ENCODE results near the gene RNU6-8. TPM values are rescaled to one million over a fixed set of nuclear protein-coding genes. Genes with fewer than 3 reads are reported as not detected.

The RNU6-8 gene
- polyA plus RNA-seq, 4 donors = not detected

GRCh38 chr14:32205984-32206383 is 2.9 kb upstream of the RNU6-8 start:
- DNase-seq (ENCODE audit: low read depth in 4 of 4, low spot score in 2 of 4) = no peak

DNA sequence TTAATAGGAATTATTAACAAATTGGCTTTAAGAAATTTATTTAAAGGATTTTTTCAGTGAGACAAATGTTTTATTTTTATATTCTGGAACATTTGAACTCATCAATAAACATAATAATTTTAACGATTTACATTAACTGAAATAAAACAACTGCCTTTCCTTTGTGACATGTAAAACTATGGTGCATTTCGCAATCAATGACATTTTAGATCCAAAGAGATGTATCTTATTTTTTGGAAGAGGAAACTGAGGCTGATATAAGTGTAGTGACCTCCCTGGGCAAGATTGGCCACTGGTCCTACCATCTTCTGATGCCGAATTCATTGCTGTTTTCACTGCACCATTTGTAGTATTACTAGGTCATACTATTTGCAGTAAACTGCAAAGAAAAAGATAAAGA is 2.5 kb upstream of the RNU6-8 start:
- DNase-seq (ENCODE audit: low read depth in 4 of 4, low spot score in 2 of 4) = no peak

DNA sequence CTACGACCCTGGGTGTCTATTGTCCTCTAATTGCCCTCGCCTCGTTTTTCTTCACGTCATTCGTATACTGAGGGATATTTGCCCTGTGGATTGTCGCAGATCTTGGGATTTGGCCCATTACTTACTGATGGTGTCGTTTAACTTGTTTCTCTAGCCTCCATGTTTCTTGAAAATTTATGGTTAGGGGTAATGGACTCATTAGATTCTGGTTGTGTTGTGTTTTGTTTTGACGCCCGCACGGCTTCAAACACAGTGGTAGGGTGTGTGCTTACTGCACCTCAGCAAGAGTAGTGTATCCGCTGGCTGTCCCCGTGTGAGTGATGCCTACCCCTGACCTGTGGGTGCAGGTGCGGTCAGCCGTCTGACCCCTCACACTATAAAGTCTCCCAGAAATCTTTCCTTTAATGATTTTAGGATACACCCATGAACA is 874 bp upstream of the RNU6-8 start:
- peak in 3 of 4 donors; percentile 22 to 41 (median 37) for DNase-seq (ENCODE audit: low read depth in 4 of 4, low spot score in 2 of 4)

DNA sequence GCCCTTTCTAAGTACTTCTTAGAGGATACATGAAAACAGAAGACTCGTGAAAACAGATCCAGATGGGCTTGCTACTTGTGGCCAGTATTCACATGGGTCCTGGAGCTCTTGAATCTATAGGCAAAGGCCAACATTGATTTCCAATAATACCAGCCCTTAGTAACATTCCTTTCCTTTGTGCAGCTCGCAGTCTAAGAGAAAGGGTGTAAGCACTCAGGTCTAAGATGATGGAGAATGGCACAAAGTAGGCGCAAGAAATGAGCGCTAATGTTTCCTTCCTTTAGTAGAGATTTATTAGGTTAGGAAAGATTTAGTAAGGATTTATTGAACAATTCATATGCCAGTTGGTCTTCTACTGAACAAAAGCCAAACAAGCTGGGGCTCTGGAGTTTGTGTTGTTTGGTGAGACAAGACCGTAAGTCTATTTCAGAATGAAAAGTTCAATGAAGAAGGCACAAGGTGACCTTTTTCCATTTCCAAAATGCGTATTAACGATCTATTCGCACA is 525 bp downstream of the RNU6-8 start:
- DNase-seq (ENCODE audit: low read depth in 4 of 4, low spot score in 2 of 4) = peak in 2 of 4 donors; percentile 56 to 77

DNA sequence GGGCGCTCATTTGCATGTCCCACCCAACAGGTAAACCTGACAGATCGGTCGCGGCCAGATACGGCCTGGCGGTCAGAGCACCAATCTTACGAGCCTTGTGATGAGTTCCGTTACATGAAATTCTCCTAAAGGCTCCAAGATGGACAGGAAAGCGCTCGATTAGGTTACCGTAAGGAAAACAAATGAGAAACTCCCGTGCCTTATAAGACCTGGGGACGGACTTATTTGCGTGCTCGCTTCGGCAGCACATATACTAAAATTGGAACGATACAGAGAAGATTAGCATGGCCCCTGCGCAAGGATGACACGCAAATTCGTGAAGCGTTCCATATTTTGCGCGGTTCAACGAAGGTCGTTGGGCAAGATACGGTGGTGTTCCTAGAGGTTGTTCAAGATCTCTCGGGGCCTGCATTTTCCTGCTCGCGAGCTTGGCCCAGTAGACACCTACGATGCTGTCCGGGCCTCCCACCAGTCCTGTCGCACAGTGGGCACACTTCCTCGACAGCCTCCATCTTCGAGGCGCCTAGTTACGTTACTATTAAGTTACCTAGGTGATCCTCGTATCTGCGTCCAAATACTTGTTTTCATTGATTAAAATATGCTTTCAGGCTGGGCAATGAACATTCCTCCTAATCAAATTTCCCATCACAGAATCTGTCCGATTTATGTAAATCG is 1.1 kb downstream of the RNU6-8 start, which contains the start of gene RNU6-7:
RNU6-7 (plus strand) TSS at position 230 of the 675 bp plus-strand sequence.
- DNase-seq (ENCODE audit: low read depth in 4 of 4, low spot score in 2 of 4) = peak; percentile 58 to 96 (median 72)

DNA sequence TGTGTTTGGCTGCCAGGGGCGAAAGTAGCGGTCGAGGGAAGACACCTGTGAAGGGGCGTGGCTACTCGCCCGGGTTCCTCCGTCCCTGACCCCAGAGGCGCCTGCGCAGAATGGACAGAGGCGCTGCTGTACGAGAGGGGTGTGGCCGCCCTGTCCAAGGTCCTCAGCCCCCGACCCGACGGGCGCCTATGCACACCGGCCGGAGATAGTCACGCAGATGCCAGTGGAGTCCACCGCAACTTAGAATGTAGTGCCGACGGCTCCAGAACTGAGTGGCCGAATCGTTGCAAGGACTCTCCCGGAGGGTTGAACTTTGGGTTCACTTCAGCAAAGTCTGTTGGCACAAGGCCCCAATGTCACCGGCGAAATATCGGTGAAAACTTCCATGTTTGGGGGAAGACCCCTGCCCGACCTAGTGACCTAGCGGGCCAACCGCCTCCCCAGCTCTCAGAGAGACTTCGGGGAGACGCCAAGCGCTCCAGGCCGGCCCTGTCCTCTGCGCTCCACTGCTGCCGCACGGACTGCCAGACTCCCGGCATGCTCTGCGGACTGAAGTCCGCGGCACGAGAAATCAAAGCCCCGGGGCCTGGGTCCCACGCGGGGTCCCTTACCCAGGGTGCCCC is 1.8 kb downstream of the RNU6-8 start:
- DNase-seq (ENCODE audit: low read depth in 4 of 4, low spot score in 2 of 4) = peak; percentile 63 to 87 (median 80)

GRCh38 chr14:32200368-32201192 is 2.5 kb downstream of the RNU6-8 start:
- no peak for DNase-seq (ENCODE audit: low read depth in 4 of 4, low spot score in 2 of 4)

DNA sequence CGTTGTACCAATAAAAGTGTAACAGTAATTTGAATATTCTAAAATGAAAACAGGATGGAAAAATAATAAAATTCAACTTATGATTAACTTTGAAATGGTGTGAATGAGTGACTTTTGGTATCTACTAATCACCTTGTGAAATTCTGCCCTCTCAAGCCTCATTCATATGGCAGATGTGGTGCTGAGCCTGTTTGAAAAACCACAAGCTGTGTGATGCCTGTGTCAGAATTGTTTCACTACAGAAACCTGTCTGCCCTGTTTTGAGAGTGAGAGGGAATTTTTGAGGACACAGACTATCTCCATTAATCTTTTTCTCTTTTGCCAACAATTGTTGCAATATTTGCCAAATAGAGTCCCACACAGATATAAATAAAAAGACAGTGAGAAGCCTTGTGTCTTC is 5.2 kb downstream of the RNU6-8 start:
- DNase-seq (ENCODE audit: low read depth in 4 of 4, low spot score in 2 of 4) = no peak

DNA sequence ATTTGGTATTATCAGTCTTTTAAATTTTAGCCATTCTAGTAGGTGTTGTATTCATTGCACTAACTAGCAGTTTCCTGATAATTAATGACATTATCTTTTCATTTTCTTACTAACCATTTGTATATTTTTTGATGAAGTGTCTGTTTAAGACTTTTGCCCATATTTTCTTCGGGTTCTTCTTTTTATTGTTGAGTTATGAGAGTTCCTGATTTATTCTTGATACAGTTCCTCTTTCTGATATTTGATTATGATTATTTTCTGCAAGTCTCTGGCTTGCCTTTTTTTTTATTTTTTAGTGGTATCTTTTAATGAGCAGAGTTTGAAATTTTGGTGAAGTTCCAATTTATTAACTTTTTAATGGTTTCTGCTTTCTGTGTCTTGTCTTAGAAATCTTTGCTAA is 7.4 kb downstream of the RNU6-8 start:
- no peak for DNase-seq (ENCODE audit: low read depth in 4 of 4, low spot score in 2 of 4)

DNA sequence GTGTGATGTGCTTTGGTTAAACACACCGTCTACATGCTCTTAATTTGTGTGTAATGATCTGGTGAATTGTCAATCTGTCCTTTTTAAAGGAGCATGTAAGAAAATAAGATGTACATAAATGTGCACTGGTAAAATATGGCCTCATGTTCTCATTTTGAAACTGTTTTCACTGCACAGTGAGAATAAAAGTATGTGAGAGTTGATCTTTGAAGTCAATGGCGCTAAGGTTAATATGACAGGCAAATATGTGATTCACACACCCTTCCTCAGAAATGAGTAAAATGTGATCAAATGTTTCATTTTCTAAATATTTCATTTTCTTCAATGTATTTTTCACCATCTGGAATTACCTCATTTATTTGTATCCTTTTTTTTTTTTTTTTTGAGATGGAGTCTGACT is 9.5 kb downstream of the RNU6-8 start:
- no peak for DNase-seq (ENCODE audit: low read depth in 4 of 4, low spot score in 2 of 4)

- no peak for DNase-seq (ENCODE audit: low read depth in 4 of 4, low spot score in 2 of 4)
Measured at GRCh38 chr14:32192712-32193373, 10.2 kb downstream of the RNU6-8 start.

DNA sequence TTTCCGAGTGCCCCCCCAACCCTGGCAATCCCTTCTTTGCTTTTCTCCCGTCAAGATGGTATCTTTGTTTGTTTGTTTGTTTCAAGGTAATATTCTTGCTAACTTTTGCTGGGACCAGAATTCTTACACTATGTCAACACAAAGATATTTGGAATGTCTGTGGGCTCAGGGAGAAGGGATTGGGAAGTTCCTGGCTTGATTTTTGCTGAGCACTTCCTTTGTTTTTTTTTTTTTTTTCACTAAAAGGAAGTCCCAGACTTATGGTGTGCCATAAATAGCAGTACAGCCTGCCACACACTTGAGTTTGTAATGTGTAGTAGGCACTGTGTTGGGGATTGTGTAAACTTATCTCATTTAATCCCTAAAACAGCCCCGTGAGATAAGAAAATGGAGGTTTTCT is 12.4 kb downstream of the RNU6-8 start:
- DNase-seq (ENCODE audit: low read depth in 4 of 4, low spot score in 2 of 4) = no peak

DNA sequence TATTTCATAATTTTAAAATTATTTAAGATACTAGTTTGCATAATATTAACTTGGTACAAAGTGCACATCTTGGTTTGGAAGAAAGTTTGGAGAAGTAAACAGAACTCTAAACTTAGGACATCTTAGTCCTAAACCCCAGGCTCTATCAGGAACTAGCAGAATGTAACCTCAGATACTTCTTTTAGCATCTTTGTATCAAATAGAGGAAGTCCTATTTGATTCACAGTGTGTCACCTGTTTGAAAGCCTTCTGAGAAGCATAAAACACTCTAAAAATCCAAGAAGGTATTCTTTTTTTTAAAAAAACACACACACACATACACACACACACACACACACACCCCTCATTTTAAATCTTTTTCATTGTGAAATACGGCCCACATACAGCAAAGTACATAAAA is 13.3 kb downstream of the RNU6-8 start:
- DNase-seq (ENCODE audit: low read depth in 4 of 4, low spot score in 2 of 4) = no peak

DNA sequence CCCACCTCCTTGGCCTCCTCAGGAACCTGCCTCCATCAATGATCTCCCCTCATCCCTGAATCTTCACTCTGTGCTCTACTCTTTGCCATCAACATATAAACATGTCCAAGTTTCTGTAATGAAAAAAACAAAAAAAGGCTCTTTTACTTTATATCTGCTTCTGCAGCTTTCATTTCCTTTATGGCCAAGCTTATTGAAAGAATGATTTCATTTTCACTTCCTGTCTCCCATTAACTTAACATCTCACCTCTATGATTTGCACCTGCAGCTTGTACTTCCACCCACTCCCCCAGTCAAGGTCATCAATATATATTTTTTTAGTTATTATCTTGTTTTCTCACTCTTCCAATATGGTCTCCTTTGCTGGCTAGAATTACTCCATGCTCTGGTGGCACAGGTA is 16.8 kb downstream of the RNU6-8 start:
- no peak for DNase-seq (ENCODE audit: low read depth in 4 of 4, low spot score in 2 of 4)

- DNase-seq (ENCODE audit: low read depth in 4 of 4, low spot score in 2 of 4) = no peak
Measured at GRCh38 chr14:32185097-32185496, 18.0 kb downstream of the RNU6-8 start.

DNA sequence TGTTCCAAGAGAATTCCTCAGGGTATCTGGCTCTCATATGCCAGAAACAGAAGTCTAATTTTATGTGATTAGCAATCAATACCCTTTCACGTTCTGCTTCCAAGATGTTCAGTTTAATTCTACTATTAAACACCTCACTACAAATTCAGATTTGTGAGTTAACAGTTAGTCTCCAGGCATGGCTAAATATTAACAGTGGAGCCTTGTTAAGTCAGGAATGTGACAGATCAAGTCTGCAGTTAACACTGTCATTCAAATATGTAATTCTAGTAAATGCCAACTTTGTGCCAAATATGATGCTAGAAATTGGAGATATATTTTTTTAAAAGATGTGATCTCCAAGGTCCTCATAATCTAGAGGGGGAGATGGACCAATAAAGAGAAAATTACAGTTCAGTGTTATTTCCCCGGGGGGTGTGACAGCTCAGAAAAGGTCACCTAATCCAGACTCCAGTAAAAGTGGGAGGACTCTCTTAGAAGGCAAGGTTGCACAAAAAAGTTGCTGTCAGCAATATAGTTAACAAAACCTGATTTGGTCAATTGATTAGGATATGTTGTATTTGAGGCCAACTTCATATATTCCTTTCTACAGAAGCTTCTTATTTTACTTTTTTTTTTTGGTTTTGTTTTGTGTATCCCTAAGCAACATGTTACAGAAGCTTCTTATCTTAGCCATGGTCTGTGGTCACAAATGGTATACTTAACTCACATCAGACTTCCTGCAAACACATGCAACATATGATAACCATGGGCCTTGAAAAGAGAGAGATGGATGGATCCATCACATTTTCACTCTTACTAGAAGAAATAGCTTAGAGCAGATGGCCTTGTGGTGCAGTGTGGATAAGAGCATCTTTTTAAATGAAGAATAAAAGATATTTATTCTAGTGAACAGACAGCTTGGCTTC is 19.7 kb downstream of the RNU6-8 start:
- no peak for DNase-seq (ENCODE audit: low read depth in 4 of 4, low spot score in 2 of 4)

DNA sequence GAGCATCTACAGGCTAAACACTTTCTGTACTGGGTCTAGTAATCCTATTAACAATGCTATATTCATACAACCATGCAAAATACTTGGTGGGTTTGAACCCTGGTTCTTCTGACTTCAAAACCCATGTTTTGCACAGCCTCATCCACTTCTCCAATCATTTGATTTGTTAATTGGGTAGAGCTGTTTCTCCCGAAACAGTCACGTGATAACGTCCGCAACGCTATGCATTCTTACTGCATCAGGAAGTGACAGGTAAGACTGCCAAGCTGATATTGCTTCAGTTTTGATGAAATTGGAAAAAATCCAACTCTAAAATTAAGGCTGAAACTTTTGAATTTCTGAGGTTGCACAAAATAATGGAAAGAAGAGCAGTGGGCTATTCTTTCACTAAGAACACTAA is 31.6 kb downstream of the RNU6-8 start:
- no peak for DNase-seq (ENCODE audit: low read depth in 4 of 4, low spot score in 2 of 4)

GRCh38 chr14:32169191-32169590 is 33.9 kb downstream of the RNU6-8 start:
- no peak for DNase-seq (ENCODE audit: low read depth in 4 of 4, low spot score in 2 of 4)

- DNase-seq (ENCODE audit: low read depth in 4 of 4, low spot score in 2 of 4) = no peak
Measured at GRCh38 chr14:32167907-32168306, 35.2 kb downstream of the RNU6-8 start.

DNA sequence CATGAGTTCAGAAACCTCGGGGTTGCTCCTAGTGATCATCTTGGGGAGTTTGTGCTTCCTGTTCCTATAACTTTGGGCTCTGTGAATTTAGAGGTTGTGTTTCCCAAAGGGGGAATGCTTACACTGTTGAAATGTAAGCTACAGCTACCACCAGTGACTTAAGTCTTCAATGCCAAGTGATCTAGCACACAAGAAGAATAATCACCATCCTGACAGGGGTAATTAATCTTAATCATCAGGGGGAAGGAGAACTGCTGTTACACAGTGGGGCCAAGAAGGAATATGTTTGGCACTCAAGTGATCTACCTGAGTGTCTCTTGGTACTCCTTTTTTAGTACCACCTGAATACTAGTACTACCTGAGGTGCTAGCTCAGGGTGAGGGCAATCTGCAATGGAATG is 36.1 kb downstream of the RNU6-8 start:
- no peak for DNase-seq (ENCODE audit: low read depth in 4 of 4, low spot score in 2 of 4)
